HEK293 (cell line): Measurements from ENCODE around the gene BECN2.
"Not testable (repeated sequence)": the region's sequence is repeated elsewhere in the genome, so short reads cannot be mapped to it uniquely, and the experiment has no call there.

Experiments
- CTCF ChIA-PET: fragments of 350-600 bp; formaldehyde crosslinking; extraction: SDS; loops from one replicate; lab custom pipeline; 2021; ENCODE audit warnings: antibody characterized with exemption; lab: Yijun Ruan, JAX
- POLR2A ChIA-PET: fragments of 300-600 bp; formaldehyde crosslinking; extraction: SDS; loops from one replicate; lab custom pipeline; 2020; ENCODE audit warnings: antibody characterized with exemption, inconsistent platforms; lab: Yijun Ruan, JAX
- H3K27ac ChIP-seq: fragments of 200-500 bp; sonication (Bioruptor generic); 2 replicates; pipeline ENCODE4 v1.5.1; 2014; ENCODE audit warnings: low read depth, low read length, control low read depth, inconsistent platforms; ENCODE audit errors: extremely low read depth
- H3K36me3 ChIP-seq, 2 experiments: fragments of 200-500 bp in 1 of 2; sonication (Bioruptor generic) in 1 of 2; 1 replicate in 1 of 2; 2 replicates in 1 of 2; pipeline ENCODE4 v1.5.1; 2014 to 2017; ENCODE audit warnings: inconsistent platforms in 2 of 2, low read length in 2 of 2; ENCODE audit not compliant: control insufficient read depth in 2 of 2, insufficient read depth in 1 of 2
- H3K4me1 ChIP-seq: fragments of 200-500 bp; sonication (Bioruptor generic); 2 replicates; pipeline ENCODE4 v1.5.1; 2014; ENCODE audit warnings: mild to moderate bottlenecking, low read length, inconsistent platforms; ENCODE audit not compliant: control insufficient read depth, insufficient read depth
- H3K4me3 ChIP-seq: 2 replicates; pipeline ENCODE4 v1.5.1; 2011; ENCODE audit warnings: low read depth, mild to moderate bottlenecking, control low read depth, low read length, moderate library complexity
- H3K9me3 ChIP-seq: fragments of 200-500 bp; sonication (Bioruptor generic); 2 replicates; pipeline ENCODE4 v1.5.1; 2014; ENCODE audit warnings: low read depth, low read length, inconsistent platforms; ENCODE audit not compliant: control insufficient read depth, insufficient read depth
- CTCF ChIP-seq: fragments of 450-650 bp; formaldehyde crosslinking; IDR thresholded peaks from 2 replicates; pipeline ENCODE4 v1.5.1; 2016; ENCODE audit warnings: missing biosample characterization, missing genetic modification characterization
- SCRT2 ChIP-seq: fragments of 450-650 bp; formaldehyde crosslinking; IDR thresholded peaks from 2 replicates; pipeline ENCODE4 v1.5.1; 2016; ENCODE audit warnings: missing biosample characterization, missing genetic modification characterization
- WT1 ChIP-seq: fragments of 450-650 bp; formaldehyde crosslinking; IDR thresholded peaks from 2 replicates; pipeline ENCODE4 v1.5.1; 2016; ENCODE audit warnings: missing biosample characterization, missing genetic modification characterization
- YY1 ChIP-seq: fragments of 450-650 bp; formaldehyde crosslinking; IDR thresholded peaks from 2 replicates; pipeline ENCODE4 v1.5.1; 2018; ENCODE audit warnings: missing biosample characterization, missing genetic modification characterization
- ZBTB17 ChIP-seq: fragments of 450-650 bp; formaldehyde crosslinking; IDR thresholded peaks from 2 replicates; pipeline ENCODE4 v1.5.1; 2016; ENCODE audit warnings: missing biosample characterization, missing genetic modification characterization
- ZBTB26 ChIP-seq: fragments of 450-650 bp; formaldehyde crosslinking; optimal IDR thresholded peaks from 2 replicates; pipeline ENCODE3; 2016; ENCODE audit warnings: missing biosample characterization, mild to moderate bottlenecking, missing genetic modification characterization
- ZIC2 ChIP-seq: fragments of 450-650 bp; formaldehyde crosslinking; IDR thresholded peaks from 2 replicates; pipeline ENCODE4 v1.5.1; 2016; ENCODE audit warnings: missing biosample characterization, missing genetic modification characterization
- ZNF146 ChIP-seq: fragments of 450-650 bp; formaldehyde crosslinking; IDR thresholded peaks from 2 replicates; pipeline ENCODE4 v1.5.1; 2016; ENCODE audit warnings: missing biosample characterization, missing genetic modification characterization
- ZNF335 ChIP-seq: fragments of 450-650 bp; formaldehyde crosslinking; conservative IDR thresholded peaks from 2 replicates; pipeline ENCODE4 v1.5.1; 2016; ENCODE audit warnings: missing biosample characterization, missing genetic modification characterization
- ZNF366 ChIP-seq: fragments of 450-650 bp; formaldehyde crosslinking; conservative IDR thresholded peaks from 2 replicates; pipeline ENCODE4 v1.5.1; 2016; ENCODE audit warnings: missing biosample characterization, missing genetic modification characterization
- ZNF561 ChIP-seq: fragments of 450-650 bp; IDR thresholded peaks from 2 replicates; pipeline ENCODE4 v1.5.1; 2018; ENCODE audit warnings: missing biosample characterization, missing genetic modification characterization, borderline replicate concordance
- ZNF600 ChIP-seq: fragments of 450-650 bp; formaldehyde crosslinking; IDR thresholded peaks from 2 replicates; pipeline ENCODE4 v1.5.1; 2016; ENCODE audit warnings: missing biosample characterization, missing genetic modification characterization
- ZNF792 ChIP-seq: fragments of 450-650 bp; formaldehyde crosslinking; IDR thresholded peaks from 2 replicates; pipeline ENCODE4 v1.5.1; 2016; ENCODE audit warnings: missing biosample characterization, missing genetic modification characterization
- ZSCAN4 ChIP-seq: fragments of 450-650 bp; formaldehyde crosslinking; IDR thresholded peaks from 2 replicates; pipeline ENCODE4 v1.5.1; 2017; ENCODE audit warnings: missing biosample characterization, missing genetic modification characterization

Gene BECN2

DNA sequence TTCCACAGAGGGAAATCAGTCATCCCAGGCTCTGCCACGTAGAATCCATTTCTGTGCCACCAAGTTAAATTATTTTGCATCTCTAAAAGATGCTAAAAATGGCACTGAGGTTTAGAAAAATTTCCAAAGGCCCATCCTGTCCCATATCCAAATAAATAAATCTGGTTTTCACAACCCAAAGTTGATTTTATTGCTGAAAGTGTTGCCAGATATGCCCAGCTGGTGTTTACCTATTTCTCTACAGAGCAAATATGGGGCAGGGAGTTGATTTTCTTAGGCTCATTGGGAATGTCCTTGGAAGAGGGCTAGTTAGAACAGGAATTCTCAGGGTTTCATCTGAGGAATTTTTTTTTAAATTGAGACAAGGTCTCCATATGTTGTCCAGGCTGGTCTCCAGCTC lies 22.4 kb downstream of the BECN2 start:
- Histone ChIP-seq H3K9me3 (no peaks in the 10 kb centered on the region), H3K4me3 (no peak overlapping the region), H3K4me1 (no peaks in the 10 kb centered on the region), H3K27ac (no peak overlapping the region), H3K36me3 (no peaks in the 10 kb centered on the region)
- ChIA-PET CTCF (interaction anchor here (1.2 kb wide), 1 partner anchor 18 kb away, joined by 8 read pairs; the partner anchor contains the start of gene MAP1LC3C), POLR2A (no interaction called here)
- TF ChIP-seq ZNF561 (tag by site-specific recombination) (no peak), ZBTB26 (no peak), SCRT2 (tag by site-specific recombination) (no peak), ZNF146 (tag by site-specific recombination) (no peak), ZSCAN4 (tag by site-specific recombination) (no peak)

DNA sequence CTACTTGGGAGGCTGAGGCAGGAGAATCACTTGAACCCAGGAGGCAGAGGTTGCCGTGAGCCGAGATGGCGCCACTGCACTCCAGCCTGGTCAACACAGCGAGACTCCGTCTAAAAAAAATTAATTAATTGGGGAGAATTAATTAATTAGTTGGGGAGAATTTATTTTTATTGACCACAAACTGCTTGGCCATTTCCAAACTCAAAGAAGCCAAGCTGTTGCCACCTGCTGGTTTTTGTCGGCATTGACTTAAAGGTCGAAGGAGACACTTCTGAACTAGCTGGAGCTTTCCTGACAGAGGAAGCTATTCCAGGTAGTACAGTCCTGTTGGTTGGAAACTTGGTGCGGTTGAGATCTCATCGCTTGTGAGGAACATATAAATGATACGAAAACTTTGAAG lies 28.2 kb downstream of the BECN2 start:
- TF ChIP-seq CTCF (tag by site-specific recombination) (peak; percentile 27), ZIC2 (tag by site-specific recombination) (no peak), YY1 (tag by site-specific recombination) (no peak)
- TF ChIP-seq, all 188 proteins: peak for 1
- CTCF ChIA-PET: interaction anchor here (0.6 to 4.1 kb wide), 27 partner anchors 9 to 840 kb away, joined by 3 to 40 read pairs (median 4); partner anchors contain the start of genes BECN2 and MAP1LC3C
- Histone ChIP-seq H3K27ac (no peak overlapping the region), H3K4me1 (peaks cover 15% of the 10 kb centered on the region), H3K4me3 (no peak overlapping the region), H3K9me3 (no peaks in the 10 kb centered on the region), H3K36me3 (no peaks in the 10 kb centered on the region)
- POLR2A ChIA-PET: no interaction called here

DNA sequence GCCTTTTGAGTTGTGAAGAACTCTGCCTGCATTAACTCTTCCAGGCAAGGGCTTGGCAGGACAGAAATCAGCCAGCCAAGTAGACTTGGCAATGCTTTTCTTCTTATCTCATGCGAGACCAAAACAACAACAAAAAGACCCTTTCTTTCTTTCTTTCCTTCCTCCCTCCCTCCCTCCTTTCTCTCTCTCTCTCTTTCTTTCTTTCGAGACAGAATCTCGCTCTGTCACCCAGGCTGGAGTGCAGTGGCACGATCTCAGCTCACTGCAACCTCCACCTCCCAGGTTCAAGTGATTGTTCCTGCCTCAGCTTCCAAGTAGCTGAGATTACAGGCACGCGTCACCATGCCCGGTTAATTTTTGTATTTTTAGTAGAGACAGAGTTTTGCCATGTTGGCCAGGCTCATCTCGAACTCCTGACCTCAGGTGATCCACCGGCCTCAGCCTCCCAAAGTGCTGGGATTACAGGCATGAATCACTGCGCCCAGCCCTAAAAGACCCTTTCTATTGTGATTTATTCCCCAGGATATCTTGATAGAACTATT lies 30.9 kb downstream of the BECN2 start:
- H3K36me3 ChIP-seq: not testable (repeated sequence)
- TF ChIP-seq ZNF600 (tag by site-specific recombination) (peak; percentile 60; the same call in 1 of the 2 replicates), ZNF335 (tag by site-specific recombination) (0 out of 2 replicates have a peak, but pooled peaks have one; percentile 19), ZBTB17 (tag by site-specific recombination) (peak; percentile 41; the same call in 1 of the 2 replicates), ZNF792 (tag by site-specific recombination) (0 out of 2 replicates have a peak, but pooled peaks have one; percentile 55), WT1 (tag by site-specific recombination) (peak; percentile 29; the same call in 1 of the 2 replicates), ZNF366 (tag by site-specific recombination) (peak; percentile 88; the same call in 1 of the 2 replicates)
- TF ChIP-seq, all 188 proteins: peak for 6; not testable (repeated sequence) for 182
- H3K4me3 ChIP-seq, H3K9me3 ChIP-seq, POLR2A ChIA-PET: not testable (repeated sequence)
- Histone ChIP-seq H3K27ac (peak overlapping the region; percentile 1; the same call in 1 of the 2 replicates), H3K4me1 (peaks cover 15% of the 10 kb centered on the region)
- CTCF ChIA-PET: interaction anchor here (0.5 to 4.1 kb wide), 4 partner anchors 9 to 1680 kb away, joined by 3 to 40 read pairs (median 20); partner anchors contain the start of gene MAP1LC3C
